Common myeloid progenitor, CD34-positive (primary cell): Measurements from ENCODE around the gene ZNF502.

Source experiments
- CTCF ChIA-PET: fragments of 350-600 bp; sonication (Branson Sonifier 250); formaldehyde crosslinking; loops from one replicate; lab custom pipeline; 2021; ENCODE audit warnings: antibody characterized with exemption; lab: Charles Lee
- POLR2A ChIA-PET: fragments of 350-600 bp; sonication (Branson Sonifier 250); formaldehyde crosslinking; loops from one replicate; lab custom pipeline; 2021; ENCODE audit warnings: antibody characterized with exemption; lab: Charles Lee
- DNase-seq, 3 donors: peaks; one replicate each; pipeline versions ENCODE4 v3.0.0 to v3.0.0-alpha.2; 2013
- H3K27ac ChIP-seq, 2 experiments: 1 replicate in 1 of 2; 2 replicates in 1 of 2; pipeline ENCODE4 v1.7.0; 2013; ENCODE audit warnings: inconsistent platforms in 2 of 2, low read length in 2 of 2, mild to moderate bottlenecking in 2 of 2, low read depth in 1 of 2, moderate library complexity in 1 of 2; ENCODE audit not compliant: severe bottlenecking in 2 of 2, insufficient read depth in 1 of 2, poor library complexity in 1 of 2
- H3K27me3 ChIP-seq, 5 experiments: replicated peaks in 2 of 5; 1 replicate in 3 of 5; 2 replicates in 2 of 5; pipeline versions ENCODE4 v1.6.1 to v1.7.0; 2013; ENCODE audit warnings: low read length in 4 of 5, mild to moderate bottlenecking in 2 of 5, moderate library complexity in 2 of 5, inconsistent platforms in 1 of 5; ENCODE audit not compliant: insufficient read depth in 5 of 5, control insufficient read depth in 4 of 5
- H3K36me3 ChIP-seq, 4 experiments: 1 replicate in 2 of 4; 2 replicates in 2 of 4; pipeline versions ENCODE4 v1.6.1 to v1.7.0; 2013; ENCODE audit warnings: low read length in 3 of 4, control low read depth in 1 of 4, mild to moderate bottlenecking in 1 of 4; ENCODE audit not compliant: control insufficient read depth in 4 of 4, insufficient read depth in 4 of 4
- H3K4me1 ChIP-seq, 4 experiments: 1 replicate in 3 of 4; 2 replicates in 1 of 4; pipeline versions ENCODE4 v1.6.1 to v1.7.1; 2013; ENCODE audit warnings: low read length in 3 of 4, mild to moderate bottlenecking in 3 of 4, control low read depth in 1 of 4, inconsistent platforms in 1 of 4, moderate library complexity in 1 of 4; ENCODE audit not compliant: control insufficient read depth in 4 of 4, insufficient read depth in 4 of 4; ENCODE audit errors: control extremely low read depth in 1 of 4
- H3K4me3 ChIP-seq, 7 experiments: 1 replicate in 4 of 7; 2 replicates in 3 of 7; pipeline versions ENCODE4 v1.5.1 to v1.7.0; 2013; ENCODE audit warnings: mild to moderate bottlenecking in 7 of 7, low read length in 6 of 7, moderate library complexity in 6 of 7, inconsistent platforms in 2 of 7, low read depth in 2 of 7, control low read depth in 1 of 7; ENCODE audit not compliant: insufficient read depth in 4 of 7, control insufficient read depth in 1 of 7; ENCODE audit errors: extremely low read depth in 1 of 7
- H3K9me3 ChIP-seq, 5 experiments: 1 replicate in 4 of 5; 2 replicates in 1 of 5; pipeline versions ENCODE4 v1.6.1 to v1.7.1; 2013; ENCODE audit warnings: low read length in 4 of 5, mild to moderate bottlenecking in 2 of 5, inconsistent platforms in 1 of 5, low read depth in 1 of 5, moderate library complexity in 1 of 5; ENCODE audit not compliant: control insufficient read depth in 4 of 5, insufficient read depth in 2 of 5; ENCODE audit errors: control extremely low read depth in 1 of 5
- WGBS: methylation state at CpG from one replicate; pipeline ENCODE4 v1.1.5; 2013; ENCODE audit not compliant: insufficient coverage; 5-methylcytosine and 5-hydroxymethylcytosine counted together

ZNF502 gene

DNA sequence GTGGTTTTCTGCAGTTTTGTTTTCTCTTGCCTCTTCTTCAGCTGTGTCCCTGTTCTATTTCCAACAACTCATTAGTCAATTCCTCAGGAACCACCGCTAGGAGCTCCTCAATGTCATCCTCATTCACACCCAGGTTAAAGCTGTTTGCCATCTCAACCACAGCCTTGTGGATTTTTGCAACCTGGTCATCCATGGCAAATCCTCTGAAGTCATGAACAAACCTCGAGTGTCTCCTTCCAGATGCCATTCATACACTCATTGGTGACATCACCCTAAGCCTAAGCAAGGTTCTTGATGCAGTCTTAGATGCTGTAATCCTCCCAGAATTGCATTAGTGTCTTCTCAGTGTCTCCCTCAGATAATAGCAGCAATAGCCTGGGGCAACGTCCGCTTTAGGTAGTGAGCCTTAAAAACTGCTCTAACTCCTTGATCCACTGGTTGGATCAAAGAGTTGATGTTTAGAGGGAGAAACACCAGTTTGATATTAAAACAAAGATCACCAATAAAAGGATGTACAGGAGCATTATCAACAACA, 31.5 kb upstream of the ZNF502 start:
- no peak overlapping the region for H3K27ac ChIP-seq
- CTCF ChIA-PET = no interaction called here

DNA sequence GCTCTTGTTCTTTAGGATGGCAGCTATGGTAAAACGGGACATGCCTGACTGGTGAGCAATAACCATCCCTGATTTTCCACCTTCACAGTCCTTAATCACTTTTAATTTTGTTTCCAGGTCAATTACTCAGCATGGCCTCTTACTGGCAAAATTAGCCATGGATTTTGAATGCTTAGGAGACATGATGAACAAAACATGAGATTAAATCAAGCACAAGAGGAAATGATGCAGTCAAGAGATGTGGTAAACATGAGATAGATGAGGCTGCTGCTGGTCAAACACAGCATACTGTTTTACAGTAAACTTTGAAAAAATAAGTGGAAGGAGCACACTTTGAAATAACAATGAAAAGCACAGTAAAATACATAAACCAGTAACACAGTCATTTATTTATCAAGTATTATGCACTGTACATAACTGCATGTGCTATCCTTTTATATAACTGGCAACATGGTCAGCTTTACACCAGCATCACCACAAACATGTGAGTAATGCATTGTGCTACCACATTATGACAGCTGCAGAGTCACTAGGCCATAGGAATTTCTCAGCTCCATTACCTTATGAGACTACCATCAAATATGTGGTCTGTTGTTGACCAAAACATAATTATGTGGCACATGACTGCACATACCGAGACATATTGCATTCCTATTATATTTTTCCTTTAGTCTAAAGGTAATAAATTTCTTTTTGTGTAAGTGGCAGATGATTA, 30.1 kb upstream of the ZNF502 start:
- 100% methylated on average over 1 of the region's 2 CpGs for WGBS
- Histone ChIP-seq H3K4me3 (no peak overlapping the region), H3K36me3 (peaks cover 0 to 34% (median 8%) of the 10 kb centered on the region in 4 experiments), H3K4me1 (peaks cover 0 to 6% (median 4%) of the 10 kb centered on the region in 4 experiments), H3K27ac (no peak overlapping the region), H3K9me3 (peaks cover 8 to 61% (median 35%) of the 10 kb centered on the region in 5 experiments), H3K27me3 (no peaks in the 10 kb centered on the region)
- CTCF ChIA-PET = no interaction called here
- DNase-seq = no peak
- POLR2A ChIA-PET = no interaction called here

More for the DNA sequence above, 31.5 kb upstream of the ZNF502 start:
- WGBS = 100% methylated on average over 3 of the region's 4 CpGs
- DNase-seq = no peak
- POLR2A ChIA-PET = no interaction called here
- Histone ChIP-seq H3K4me3 (no peak overlapping the region), H3K4me1 (peaks cover 0 to 6% (median 4%) of the 10 kb centered on the region in 4 experiments), H3K27me3 (no peaks in the 10 kb centered on the region), H3K36me3 (peaks cover 0 to 34% (median 8%) of the 10 kb centered on the region in 4 experiments), H3K9me3 (peaks cover 8 to 67% (median 23%) of the 10 kb centered on the region in 5 experiments)

DNA sequence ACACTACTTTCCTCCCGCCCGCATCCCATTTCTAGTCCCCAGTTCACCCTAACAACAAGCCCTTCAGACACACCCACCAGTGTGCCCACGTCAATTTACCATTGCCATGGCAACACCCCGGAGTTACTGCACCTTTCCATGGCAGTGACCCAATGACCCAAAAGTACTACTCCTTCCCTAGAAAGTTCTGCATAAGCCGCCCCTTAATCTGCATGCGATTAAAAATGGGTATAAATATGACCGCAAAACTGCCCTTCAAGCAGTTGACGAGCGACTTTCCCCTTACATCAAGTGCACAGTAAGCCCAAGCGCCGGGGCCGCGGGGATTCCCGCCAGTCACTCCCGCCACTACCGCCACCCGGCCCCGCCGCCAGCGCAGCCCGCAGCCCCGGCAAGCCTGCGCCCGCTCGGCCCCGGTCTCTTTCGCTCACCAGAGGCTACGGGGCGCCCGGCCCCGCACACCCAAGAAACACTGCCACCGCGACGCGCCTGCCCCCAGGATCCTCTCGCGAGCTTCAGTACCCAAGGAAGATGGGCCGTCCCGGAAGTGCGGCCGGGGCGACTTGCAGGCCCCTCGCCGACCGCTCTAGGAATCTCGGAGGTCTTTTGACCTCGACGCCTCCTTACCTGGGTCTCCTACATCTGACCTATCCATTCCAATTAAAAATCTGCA, 27.2 kb upstream of the ZNF502 start:
- DNase-seq = peak; percentile 80 to 92 (median 87)
- ChIA-PET POLR2A (interaction anchor here (0.6 to 1.0 kb wide), 2 partner anchors 37 to 101 kb away, joined by 5 to 7 read pairs; partner anchors contain the start of gene ZNF35), CTCF (no interaction called here)
- peaks cover 0 to 34% (median 8%) of the 10 kb centered on the region in 4 experiments for H3K36me3 ChIP-seq
- peaks cover 0 to 5% (median 0%) of the 10 kb centered on the region in 5 experiments for H3K27me3 ChIP-seq
- H3K4me3 ChIP-seq = peak overlapping the region; percentile 58 to 80 (median 78)
- H3K9me3 ChIP-seq = peaks cover 10 to 60% (median 36%) of the 10 kb centered on the region in 5 experiments
- peaks cover 0 to 6% (median 4%) of the 10 kb centered on the region in 4 experiments for H3K4me1 ChIP-seq
- WGBS = 2% methylated on average over 34 of the region's 48 CpGs
- peak overlapping the region in 1 of 2 experiments; percentile 62 for H3K27ac ChIP-seq

DNA sequence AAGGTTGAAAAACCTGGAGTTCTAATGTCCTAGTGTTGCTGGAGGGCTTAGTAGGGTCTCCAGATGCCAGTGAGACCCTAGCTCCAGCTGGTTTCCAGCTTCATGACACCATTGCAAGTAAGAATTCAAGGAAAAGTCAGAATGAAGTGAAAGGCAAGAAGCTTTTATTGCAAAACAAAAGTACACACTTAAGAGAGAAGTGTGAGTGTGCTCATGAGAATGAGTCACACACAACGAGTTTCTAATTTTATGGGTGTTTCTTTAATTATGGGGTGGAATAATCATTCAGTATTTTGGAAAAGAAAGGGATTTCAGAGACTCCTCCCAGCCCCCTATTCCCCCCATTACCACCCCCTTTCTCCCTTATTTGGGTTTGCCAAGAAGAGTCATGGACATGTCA, 24.6 kb upstream of the ZNF502 start:
- no peak for DNase-seq
- WGBS = no CpG with 5 or more reads among the region's 1 CpG
- H3K27ac ChIP-seq = no peak overlapping the region
- no peak overlapping the region for H3K4me3 ChIP-seq
- ChIA-PET CTCF (no interaction called here), POLR2A (no interaction called here)
- peaks cover 2 to 46% (median 22%) of the 10 kb centered on the region in 5 experiments for H3K9me3 ChIP-seq
- H3K36me3 ChIP-seq = peaks cover 0 to 13% (median 6%) of the 10 kb centered on the region in 4 experiments
- H3K27me3 ChIP-seq = peaks cover 0 to 5% (median 0%) of the 10 kb centered on the region in 5 experiments
- peaks cover 0 to 6% (median 4%) of the 10 kb centered on the region in 4 experiments for H3K4me1 ChIP-seq

DNA sequence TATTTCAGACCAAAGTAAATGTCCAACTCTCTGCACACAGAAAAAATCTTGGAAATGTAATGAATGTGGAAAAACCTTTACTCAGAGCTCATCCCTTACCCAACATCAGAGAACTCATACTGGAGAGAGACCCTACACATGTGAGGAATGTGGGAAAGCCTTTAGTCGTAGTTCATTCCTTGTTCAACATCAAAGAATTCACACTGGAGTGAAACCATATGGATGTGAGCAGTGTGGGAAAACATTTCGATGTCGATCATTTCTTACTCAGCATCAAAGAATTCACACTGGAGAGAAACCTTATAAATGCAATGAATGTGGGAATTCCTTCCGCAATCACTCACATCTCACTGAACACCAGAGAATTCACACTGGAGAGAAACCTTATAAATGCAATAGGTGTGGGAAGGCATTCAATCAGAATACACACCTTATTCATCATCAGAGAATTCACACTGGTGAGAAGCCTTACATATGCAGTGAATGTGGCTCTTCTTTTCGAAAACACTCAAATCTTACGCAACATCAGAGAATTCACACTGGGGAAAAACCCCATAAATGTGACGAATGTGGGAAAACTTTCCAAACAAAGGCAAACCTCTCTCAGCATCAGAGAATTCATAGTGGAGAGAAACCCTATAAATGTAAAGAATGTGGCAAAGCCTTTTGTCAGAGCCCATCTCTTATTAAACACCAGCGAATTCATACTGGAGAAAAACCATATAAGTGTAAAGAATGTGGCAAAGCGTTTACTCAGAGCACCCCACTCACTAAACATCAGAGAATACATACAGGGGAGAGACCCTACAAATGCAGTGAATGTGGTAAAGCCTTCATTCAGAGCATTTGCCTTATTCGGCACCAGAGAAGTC, 9.0 kb downstream of the ZNF502 start:
- H3K9me3 ChIP-seq = peaks cover 14 to 93% (median 62%) of the 10 kb centered on the region in 5 experiments
- H3K4me1 ChIP-seq = no peaks in the 10 kb centered on the region
- peaks cover 25 to 58% (median 34%) of the 10 kb centered on the region in 4 experiments for H3K36me3 ChIP-seq
- no peak for DNase-seq
- H3K27me3 ChIP-seq = no peaks in the 10 kb centered on the region
- ChIA-PET CTCF (no interaction called here), POLR2A (interaction anchor here (0.6 kb wide), 1 partner anchor 46 kb away, joined by 3 read pairs; no protein-coding TSS in a partner anchor)
- peak overlapping the region in 1 of 7 experiments; percentile 22 for H3K4me3 ChIP-seq
- H3K27ac ChIP-seq = no peak overlapping the region
- WGBS = 100% methylated on average over 1 of the region's 10 CpGs

DNA sequence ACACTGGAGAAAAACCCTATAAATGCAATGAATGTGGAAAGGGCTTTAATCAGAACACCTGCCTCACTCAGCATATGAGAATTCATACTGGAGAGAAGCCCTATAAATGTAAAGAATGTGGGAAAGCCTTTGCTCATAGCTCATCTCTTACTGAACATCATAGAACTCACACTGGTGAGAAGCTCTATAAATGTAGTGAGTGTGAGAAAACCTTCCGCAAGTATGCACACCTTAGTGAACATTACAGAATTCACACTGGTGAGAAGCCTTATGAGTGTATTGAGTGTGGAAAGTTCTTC, 9.6 kb downstream of the ZNF502 start:
- no CpG with 5 or more reads among the region's 1 CpG for WGBS
- Histone ChIP-seq H3K27me3 (no peaks in the 10 kb centered on the region), H3K27ac (no peak overlapping the region), H3K4me3 (peak overlapping the region in 1 of 7 experiments; percentile 22), H3K4me1 (no peaks in the 10 kb centered on the region), H3K36me3 (peaks cover 25 to 58% (median 33%) of the 10 kb centered on the region in 4 experiments), H3K9me3 (peaks cover 12 to 94% (median 62%) of the 10 kb centered on the region in 5 experiments)
- no peak for DNase-seq
- ChIA-PET POLR2A (no interaction called here), CTCF (no interaction called here)
